ENCODE data around the gene LYPD6B. TPM values are rescaled to one million over a fixed set of nuclear protein-coding genes. Genes with fewer than 3 reads are reported as not detected.

The LYPD6B gene
- total and polyA plus RNA-seq, 2 donors (not counting 1 experiment from before 2014, with no cell fraction given), result 1.5 to 2.7 TPM

DNA sequence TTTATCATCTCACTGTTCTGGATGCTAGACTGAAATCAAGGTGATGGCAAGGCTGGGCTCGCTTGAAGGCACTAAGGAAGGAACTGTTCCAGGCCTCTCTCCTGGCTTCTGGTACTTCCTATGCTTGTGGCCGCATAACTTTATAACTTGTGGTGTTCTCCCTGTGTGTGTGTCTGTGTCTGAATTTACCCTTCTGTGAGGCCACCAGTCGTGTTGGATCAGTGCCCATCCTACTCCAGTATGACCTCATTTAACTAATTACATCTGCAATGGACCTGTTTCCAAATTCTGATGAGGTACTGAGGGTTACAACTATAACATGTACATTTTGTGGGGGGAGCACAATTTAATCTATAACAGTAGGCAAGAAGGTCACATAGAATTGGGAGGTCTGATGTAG lies 41.6 kb downstream of the LYPD6B start:
- Histone ChIP-seq H3K9ac (ENCODE audit: low read length) (no peak overlapping the region), H4K20me1 (ENCODE audit: control insufficient read depth, insufficient read depth, low read length, poor library complexity, severe bottlenecking) (no peaks in the 10 kb centered on the region), H3K36me3 (replicated peaks in 1 of 2; ENCODE audit: control extremely low read depth in 1 of 2, control insufficient read depth in 1 of 2, extremely low read depth in 1 of 2, insufficient read depth in 2 of 2, low read length in 1 of 2) (no peaks in the 10 kb centered on the region), H3K4me1 (ENCODE audit: control insufficient read depth in 2 of 2, insufficient read depth in 2 of 2, low read length in 2 of 2) (no peaks in the 10 kb centered on the region), H3K4me3 (ENCODE audit: control extremely low read depth in 1 of 5, extremely low read depth in 1 of 5, insufficient read depth in 1 of 5, low read depth in 2 of 5, low read length in 4 of 5) (no peak overlapping the region), H3K9me3 (ENCODE audit: control extremely low read depth in 1 of 3, control insufficient read depth in 2 of 3, insufficient read depth in 1 of 3, low read length in 2 of 3) (no peaks in the 10 kb centered on the region), H3K4me2 (replicated peaks; ENCODE audit: low read depth, low read length, poor library complexity, severe bottlenecking) (no peak overlapping the region), H2AFZ (ENCODE audit: insufficient read depth, low read depth, low read length, poor library complexity, severe bottlenecking) (no peak overlapping the region), H3K79me2 (ENCODE audit: control insufficient read depth, insufficient read depth, low read length) (no peaks in the 10 kb centered on the region), H3K27me3 (replicated peaks in 1 of 4; ENCODE audit: control extremely low read depth in 1 of 4, control insufficient read depth in 3 of 4, insufficient read depth in 4 of 4, low read length in 3 of 4) (peaks cover 0 to 4% (median 0%) of the 10 kb centered on the region in 4 experiments), H3K27ac (ENCODE audit: low read length in 2 of 2) (no peak overlapping the region)
- Mint-ChIP-seq H3K4me1 (peaks cover 6% of the 10 kb centered on the region), H3K4me3 (no peak overlapping the region), H3K27ac (no peak overlapping the region), H3K9me3 (ENCODE audit: insufficient read depth) (no peaks in the 10 kb centered on the region), H3K27me3 (peaks cover 3% of the 10 kb centered on the region)
- TF ChIP-seq CTCF (IDR thresholded peaks at IDR 0.05), result no peak
- TF ChIP-seq EZH2 (IDR thresholded peaks at IDR 0.05; ENCODE audit: borderline replicate concordance, insufficient read depth, low read depth, low read length, poor library complexity, severe bottlenecking), result no peak
- 80% methylated on average over 2 of the region's 3 CpGs for WGBS (ENCODE audit: insufficient coverage)
- ChIA-PET CTCF (no interaction called here), POLR2A (no interaction called here)
- no peak for ATAC-seq (ENCODE audit: low read depth)
- intact Hi-C loops (cut with micrococcal nuclease), result no loop called here
- no peak for DNase-seq

- no peak for DNase-seq
- Histone ChIP-seq H3K79me2 (ENCODE audit: control insufficient read depth, insufficient read depth, low read length) (no peaks in the 10 kb centered on the region), H3K9me3 (ENCODE audit: control extremely low read depth in 1 of 3, control insufficient read depth in 2 of 3, insufficient read depth in 1 of 3, low read length in 2 of 3) (no peaks in the 10 kb centered on the region), H4K20me1 (ENCODE audit: control insufficient read depth, insufficient read depth, low read length, poor library complexity, severe bottlenecking) (no peaks in the 10 kb centered on the region), H3K9ac (ENCODE audit: low read length) (no peak overlapping the region), H3K36me3 (replicated peaks in 1 of 2; ENCODE audit: control extremely low read depth in 1 of 2, control insufficient read depth in 1 of 2, extremely low read depth in 1 of 2, insufficient read depth in 2 of 2, low read length in 1 of 2) (no peaks in the 10 kb centered on the region), H2AFZ (ENCODE audit: insufficient read depth, low read depth, low read length, poor library complexity, severe bottlenecking) (no peak overlapping the region), H3K4me1 (ENCODE audit: control insufficient read depth in 2 of 2, insufficient read depth in 2 of 2, low read length in 2 of 2) (peaks cover 0 to 3% of the 10 kb centered on the region in 2 donors), H3K4me2 (replicated peaks; ENCODE audit: low read depth, low read length, poor library complexity, severe bottlenecking) (no peak overlapping the region), H3K27me3 (replicated peaks in 1 of 4; ENCODE audit: control extremely low read depth in 1 of 4, control insufficient read depth in 3 of 4, insufficient read depth in 4 of 4, low read length in 3 of 4) (peaks cover 0 to 4% (median 0%) of the 10 kb centered on the region in 4 experiments), H3K27ac (ENCODE audit: low read length in 2 of 2) (no peak overlapping the region), H3K4me3 (ENCODE audit: control extremely low read depth in 1 of 5, extremely low read depth in 1 of 5, insufficient read depth in 1 of 5, low read depth in 2 of 5, low read length in 4 of 5) (no peak overlapping the region)
- intact Hi-C loops (cut with micrococcal nuclease), result no loop called here
- Mint-ChIP-seq H3K27me3 (peaks cover 3% of the 10 kb centered on the region), H3K4me3 (no peak overlapping the region), H3K9me3 (ENCODE audit: insufficient read depth) (no peaks in the 10 kb centered on the region), H3K4me1 (peaks cover 12% of the 10 kb centered on the region), H3K27ac (no peak overlapping the region)
- TF ChIP-seq EZH2 (IDR thresholded peaks at IDR 0.05; ENCODE audit: borderline replicate concordance, insufficient read depth, low read depth, low read length, poor library complexity, severe bottlenecking), result no peak
- CTCF ChIA-PET, result no interaction called here
- WGBS (ENCODE audit: insufficient coverage), result 78% methylated on average over 1 of the region's 1 CpG
- POLR2A ChIA-PET, result no interaction called here
- no peak for ATAC-seq (ENCODE audit: low read depth)
Measured at GRCh38 chr2:149080971-149081370, 42.5 kb downstream of the LYPD6B start.

Measured in B cell (primary cell).